GM06990 (cell line): ENCODE measurements around the gene SPECC1L.
"Not testable (repeated sequence)": the region's sequence is repeated elsewhere in the genome, so short reads cannot be mapped to it uniquely, and the experiment has no call there.

ENCODE experiments used
- DNase-seq: peaks from one replicate; pipeline ENCODE4 v3.0.0-alpha.2; 2011; ENCODE audit not compliant: insufficient read length; ENCODE audit errors: extremely low read depth
- H3K27me3 ChIP-seq: replicated peaks from 2 replicates; pipeline ENCODE4 v1.6.0; 2011; ENCODE audit warnings: low read length; ENCODE audit not compliant: control insufficient read depth, insufficient read depth
- H3K36me3 ChIP-seq: 2 replicates; pipeline ENCODE4 v1.5.1; 2011; ENCODE audit warnings: low read length; ENCODE audit not compliant: control insufficient read depth, insufficient read depth
- H3K4me3 ChIP-seq: replicated peaks from 2 replicates; pipeline ENCODE4 v1.5.1; 2011; ENCODE audit warnings: low read depth, mild to moderate bottlenecking, control low read depth, low read length
- TF ChIP-seq, protein P1 (sequence below): IDR thresholded peaks from 2 replicates; pipeline ENCODE4 v1.5.1; 2011; ENCODE audit warnings: low read length, control low read depth, mild to moderate bottlenecking, inconsistent platforms; ENCODE audit not compliant: insufficient read depth, poor library complexity, severe bottlenecking

SPECC1L gene

DNA sequence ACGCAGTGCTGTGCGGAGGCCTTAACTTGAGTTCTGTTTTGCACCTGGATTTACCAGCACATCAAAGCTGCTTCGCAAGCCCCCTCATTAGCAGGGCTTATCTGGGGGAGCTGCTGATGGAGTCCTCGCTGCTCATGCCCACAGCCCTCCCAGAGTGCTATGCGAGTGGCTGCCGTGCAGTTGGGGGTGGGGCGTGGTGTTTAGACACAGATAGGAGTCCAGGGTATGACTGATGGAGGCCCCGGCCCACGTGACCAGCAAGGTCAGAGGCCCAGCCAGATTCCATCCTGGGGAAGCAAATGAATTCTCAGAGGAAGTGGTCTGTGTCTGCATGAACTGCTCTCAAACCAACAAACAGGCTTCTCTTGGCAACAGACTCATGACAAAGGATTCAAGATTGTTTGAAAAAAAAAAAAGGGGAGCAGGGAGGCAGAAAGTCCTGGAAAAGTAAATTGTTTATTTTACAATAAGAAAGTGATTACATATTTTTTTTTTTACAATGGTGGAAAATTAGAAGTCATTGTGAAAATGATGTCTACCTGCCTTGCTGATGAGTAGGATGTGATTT is 6.2 kb upstream of the SPECC1L start:
- H3K36me3 ChIP-seq, H3K27me3 ChIP-seq, DNase-seq, H3K4me3 ChIP-seq: not testable (repeated sequence)

DNA sequence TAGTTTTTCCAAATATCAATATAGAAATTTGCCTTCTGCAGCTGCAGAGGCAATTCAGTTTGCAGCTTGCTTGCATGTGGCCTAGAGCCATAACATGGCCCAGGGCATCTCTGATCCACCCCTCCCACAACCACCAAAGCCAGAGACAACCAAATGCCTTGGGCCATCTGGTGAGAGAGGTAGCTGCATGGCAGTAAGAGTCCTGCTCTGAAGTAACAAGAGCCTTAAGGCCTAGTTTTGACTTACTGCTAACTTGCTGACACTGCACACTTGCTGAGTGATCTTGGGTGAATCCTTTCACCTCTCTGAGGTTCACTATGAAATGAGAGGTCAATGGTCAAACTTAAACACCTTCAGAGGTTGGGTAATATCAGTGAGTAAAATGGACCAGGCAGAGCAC is 4.9 kb upstream of the SPECC1L start:
- H3K27me3 ChIP-seq: no peaks in the 10 kb centered on the region
- TF ChIP-seq, protein P1, sequence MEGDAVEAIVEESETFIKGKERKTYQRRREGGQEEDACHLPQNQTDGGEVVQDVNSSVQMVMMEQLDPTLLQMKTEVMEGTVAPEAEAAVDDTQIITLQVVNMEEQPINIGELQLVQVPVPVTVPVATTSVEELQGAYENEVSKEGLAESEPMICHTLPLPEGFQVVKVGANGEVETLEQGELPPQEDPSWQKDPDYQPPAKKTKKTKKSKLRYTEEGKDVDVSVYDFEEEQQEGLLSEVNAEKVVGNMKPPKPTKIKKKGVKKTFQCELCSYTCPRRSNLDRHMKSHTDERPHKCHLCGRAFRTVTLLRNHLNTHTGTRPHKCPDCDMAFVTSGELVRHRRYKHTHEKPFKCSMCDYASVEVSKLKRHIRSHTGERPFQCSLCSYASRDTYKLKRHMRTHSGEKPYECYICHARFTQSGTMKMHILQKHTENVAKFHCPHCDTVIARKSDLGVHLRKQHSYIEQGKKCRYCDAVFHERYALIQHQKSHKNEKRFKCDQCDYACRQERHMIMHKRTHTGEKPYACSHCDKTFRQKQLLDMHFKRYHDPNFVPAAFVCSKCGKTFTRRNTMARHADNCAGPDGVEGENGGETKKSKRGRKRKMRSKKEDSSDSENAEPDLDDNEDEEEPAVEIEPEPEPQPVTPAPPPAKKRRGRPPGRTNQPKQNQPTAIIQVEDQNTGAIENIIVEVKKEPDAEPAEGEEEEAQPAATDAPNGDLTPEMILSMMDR: no peak
- no peak for DNase-seq
- no peaks in the 10 kb centered on the region for H3K36me3 ChIP-seq
- H3K4me3 ChIP-seq: no peak overlapping the region

DNA sequence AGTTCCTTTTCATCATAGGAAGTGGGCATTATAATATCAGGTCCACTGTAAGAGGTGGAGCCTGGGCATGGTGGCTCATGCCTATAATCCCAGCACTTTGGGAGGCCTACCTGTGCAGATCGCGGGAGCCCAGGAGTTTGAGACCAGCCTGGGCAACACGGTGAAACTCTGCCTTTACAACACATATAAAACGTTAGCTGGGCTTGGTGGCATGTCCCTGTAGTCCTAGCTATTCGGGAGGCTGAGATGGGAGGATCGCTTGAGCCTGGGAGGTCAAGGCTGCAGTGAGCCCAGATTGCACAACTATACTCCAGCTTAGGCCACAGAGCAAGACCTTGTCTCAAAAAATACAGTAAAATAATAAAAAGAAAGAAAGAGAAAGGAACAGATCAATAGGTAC is 4.1 kb upstream of the SPECC1L start:
- H3K4me3 ChIP-seq, H3K36me3 ChIP-seq, H3K27me3 ChIP-seq, DNase-seq: not testable (repeated sequence)

GRCh38 chr22:24271386-24271854 is 789 bp downstream of the SPECC1L start:
- TF ChIP-seq, protein P1: no peak
- H3K27me3 ChIP-seq: no peaks in the 10 kb centered on the region
- H3K36me3 ChIP-seq: no peaks in the 10 kb centered on the region
- H3K4me3 ChIP-seq: peak overlapping the region; percentile 99
- no peak for DNase-seq

DNA sequence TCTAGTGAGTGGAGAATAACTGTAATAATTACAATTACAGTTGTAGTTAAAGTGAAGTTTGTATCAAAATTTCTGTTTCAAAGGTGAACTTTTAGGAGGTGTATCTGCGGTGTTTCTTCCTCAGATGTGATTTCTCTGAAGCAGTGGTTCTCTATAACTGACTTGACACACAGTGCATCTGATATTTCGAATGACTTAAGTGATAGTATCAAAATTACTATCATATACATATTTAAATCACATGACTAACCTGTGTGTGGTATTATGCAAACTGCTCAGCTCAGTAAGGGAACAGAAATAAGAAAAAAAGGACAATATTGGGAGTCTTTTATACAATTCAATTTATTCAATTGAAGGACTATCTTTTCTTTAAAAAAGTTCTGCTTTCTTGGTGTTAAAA is 2.4 kb downstream of the SPECC1L start:
- H3K27me3 ChIP-seq, H3K36me3 ChIP-seq, H3K4me3 ChIP-seq, DNase-seq: not testable (repeated sequence)

DNA sequence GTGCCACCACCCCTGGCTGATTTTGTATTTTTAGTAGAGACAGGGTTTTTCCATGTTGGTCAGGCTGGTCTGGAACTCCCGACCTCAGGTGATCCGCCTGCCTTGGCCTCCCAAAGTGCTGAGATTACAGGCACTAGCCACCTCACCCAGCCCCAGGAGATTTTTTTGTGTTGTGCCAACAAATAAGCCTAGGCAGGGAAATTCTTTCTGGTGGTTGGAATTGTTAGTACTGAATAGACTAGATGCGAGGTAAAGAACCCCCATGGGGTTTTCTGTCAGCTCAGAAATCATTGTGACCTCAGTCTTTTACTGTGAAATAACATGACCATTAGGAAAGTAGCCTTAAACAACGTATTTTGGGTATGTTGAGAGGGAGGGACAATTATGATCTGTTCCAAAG is 3.3 kb downstream of the SPECC1L start:
- H3K27me3 ChIP-seq, DNase-seq, H3K36me3 ChIP-seq, H3K4me3 ChIP-seq: not testable (repeated sequence)

DNA sequence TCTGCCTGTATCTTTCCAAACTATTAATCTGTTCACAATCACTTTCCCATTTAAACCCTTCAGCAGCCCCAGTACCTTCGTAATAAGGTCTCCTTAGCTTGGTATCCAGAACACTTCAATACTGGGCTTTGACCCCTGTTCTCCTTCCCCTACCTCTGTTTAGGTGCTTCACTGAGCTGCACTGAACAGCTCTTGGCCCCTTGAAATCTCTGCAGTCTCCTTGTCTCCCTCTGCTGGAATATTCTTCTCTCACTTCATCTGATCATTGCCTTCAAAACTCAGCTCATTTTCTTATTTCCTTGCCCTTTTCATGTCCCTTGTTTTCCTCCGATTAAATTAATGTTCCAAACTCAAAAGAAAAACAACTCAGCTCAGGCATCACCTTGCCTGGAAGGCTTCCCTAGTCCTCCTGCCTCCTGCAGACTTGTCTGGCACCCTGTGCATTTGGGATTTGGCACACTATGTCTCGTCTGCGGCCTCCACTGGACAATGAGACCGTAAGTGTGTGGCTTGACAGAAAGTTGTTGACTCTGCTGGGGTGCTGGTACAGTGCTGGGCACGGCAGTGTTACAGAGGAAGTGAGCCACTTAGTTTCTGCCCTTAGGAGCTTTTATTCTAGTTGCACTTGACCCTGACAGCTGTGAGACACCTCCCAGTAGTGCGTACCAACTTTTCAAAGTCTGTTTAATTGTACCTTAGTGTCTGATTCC is 4.2 kb downstream of the SPECC1L start:
- H3K36me3 ChIP-seq, DNase-seq, H3K27me3 ChIP-seq, H3K4me3 ChIP-seq: not testable (repeated sequence)
- TF ChIP-seq, protein P1: peak; percentile 6

- not testable (repeated sequence) for DNase-seq, H3K36me3 ChIP-seq, H3K27me3 ChIP-seq, H3K4me3 ChIP-seq
These were observed 9.7 kb downstream of the SPECC1L start for GRCh38 chr22:24280363-24280762.
